T-helper 1 cell (primary cell): ENCODE measurements around the gene MYO18B.

ENCODE experiments used
- DNase-seq, 5 donors: peaks; one replicate each; pipeline ENCODE4 v3.0.0-alpha.2; 2012 to 2020

The MYO18B gene

DNA sequence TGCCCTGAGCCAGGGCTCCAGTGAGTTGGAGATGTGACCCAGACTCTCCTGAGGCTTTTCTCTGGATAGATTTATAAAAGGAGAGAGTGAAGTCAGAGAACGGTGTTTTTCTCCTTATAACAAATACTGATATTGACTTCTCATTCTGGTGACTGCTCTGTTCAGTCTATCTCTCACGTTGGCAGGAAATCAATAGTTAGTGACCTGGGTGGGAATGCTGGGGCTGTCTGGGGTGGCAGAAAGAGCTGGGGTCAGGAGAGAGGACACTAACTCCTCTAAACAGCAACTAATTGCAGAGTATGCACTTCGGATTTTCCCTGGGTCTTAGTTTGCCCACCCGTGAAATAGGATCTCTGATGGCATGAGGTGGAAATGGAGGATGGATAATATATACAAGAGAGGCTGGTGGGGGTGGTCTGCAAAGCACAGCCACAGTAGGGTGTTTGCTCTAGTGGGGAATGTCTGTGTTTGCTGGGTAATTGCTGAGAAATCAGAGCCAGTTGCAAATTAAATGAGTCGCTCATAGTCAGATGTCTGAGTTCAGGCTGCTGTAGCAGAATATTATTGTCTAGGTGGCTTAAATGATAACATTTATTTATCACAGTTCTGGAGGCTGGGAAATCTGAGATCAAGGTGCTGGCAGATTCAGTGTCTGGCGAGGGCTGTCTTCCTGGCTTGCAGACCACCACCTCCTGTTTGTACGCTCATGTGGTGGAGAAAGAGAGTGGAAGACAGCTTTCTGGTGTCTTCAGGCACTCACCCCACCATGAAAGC is 167.8 kb downstream of the MYO18B start:
- DNase-seq = no peak

DNA sequence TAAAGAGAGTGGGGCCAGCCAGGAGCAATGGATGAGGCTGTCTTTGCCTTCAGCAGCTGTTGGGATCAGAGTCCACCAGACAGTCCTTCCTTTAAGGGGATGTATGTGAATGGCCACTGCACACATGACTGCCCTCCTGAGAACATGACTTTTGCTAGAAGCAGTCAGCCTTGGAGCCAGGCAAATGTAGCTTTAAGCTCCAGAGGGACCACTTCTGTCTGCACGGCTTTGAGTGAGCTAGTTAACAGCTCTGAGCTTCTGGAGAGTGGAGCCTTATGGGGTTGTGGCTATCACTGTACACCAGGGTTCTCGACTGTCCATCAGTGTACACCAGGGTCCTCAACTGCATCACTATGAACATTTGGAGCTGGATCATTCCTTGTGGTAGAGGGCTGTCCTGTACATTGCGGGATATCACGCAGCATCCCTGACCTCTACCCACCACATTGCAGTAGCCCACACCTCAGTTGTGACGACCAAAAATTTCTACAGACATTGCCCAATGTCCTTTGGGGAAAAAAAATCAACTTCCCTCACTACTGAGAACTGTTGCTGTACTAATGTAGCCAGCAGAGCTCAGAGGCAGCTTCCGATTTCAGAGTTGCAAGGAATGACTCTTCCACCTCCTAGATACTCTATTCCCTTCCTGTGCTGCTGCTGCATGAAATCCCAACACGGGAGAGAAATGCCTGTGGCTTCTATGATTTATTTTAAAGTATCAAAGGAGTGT is 169.4 kb downstream of the MYO18B start:
- DNase-seq = no peak

DNA sequence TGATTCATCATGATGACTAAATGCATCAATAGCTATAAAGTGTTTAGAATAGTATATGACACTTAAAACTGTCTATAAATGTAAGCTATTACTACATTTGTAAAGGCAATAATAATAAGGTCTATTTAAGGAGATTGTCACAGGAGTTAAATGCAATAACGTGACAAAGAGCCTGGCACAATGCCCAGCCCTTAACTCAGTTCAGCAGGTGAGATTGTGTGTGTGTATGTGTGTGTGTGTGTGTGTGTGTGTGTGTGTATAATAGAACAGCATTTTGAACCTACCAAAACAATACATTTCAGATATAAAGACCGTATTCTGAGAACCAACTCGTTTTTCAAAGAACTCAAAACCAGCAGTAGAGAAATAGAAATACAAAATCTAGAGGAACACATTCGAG is 177.5 kb downstream of the MYO18B start:
- DNase-seq = no peak

DNA sequence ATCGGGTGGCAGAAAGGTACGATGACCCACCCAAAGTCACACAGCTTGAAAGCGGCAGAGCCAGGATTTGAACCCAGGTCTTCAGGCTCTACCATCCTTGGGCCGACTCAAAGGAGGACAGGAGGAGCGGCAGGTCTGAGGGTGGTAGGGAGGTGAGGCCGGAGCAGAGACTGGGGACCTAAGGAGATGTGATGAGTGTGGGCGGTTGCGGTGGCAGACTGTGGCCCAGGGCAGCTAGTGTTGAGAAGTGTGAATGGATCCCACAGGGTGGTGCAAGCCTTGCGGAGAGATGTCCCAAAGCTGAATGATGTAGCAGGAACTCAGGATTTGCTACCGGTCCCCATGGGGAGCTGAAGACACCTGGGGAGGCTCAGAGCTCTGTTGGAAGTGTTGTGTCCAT is 180.2 kb downstream of the MYO18B start:
- DNase-seq = no peak

DNA sequence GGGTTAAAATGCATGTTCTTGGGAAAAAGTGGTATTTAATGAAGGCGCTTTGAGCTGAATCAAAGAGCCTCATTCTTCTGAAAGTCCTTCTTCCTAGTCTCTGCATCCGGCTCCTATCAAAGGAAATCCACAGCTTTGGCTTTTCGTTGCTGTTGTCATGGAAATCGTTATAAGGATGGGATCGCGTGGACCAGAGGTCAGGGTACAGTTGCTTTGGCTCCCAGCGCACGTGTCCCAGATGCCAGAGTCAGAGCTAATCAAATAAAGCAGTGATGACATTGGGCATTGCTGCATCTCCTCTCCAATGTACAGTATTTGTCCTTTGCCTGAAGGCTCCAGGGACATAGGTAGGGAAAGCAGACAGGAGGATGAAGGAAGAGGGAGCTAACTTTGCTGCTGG is 181.9 kb downstream of the MYO18B start:
- no peak for DNase-seq

DNA sequence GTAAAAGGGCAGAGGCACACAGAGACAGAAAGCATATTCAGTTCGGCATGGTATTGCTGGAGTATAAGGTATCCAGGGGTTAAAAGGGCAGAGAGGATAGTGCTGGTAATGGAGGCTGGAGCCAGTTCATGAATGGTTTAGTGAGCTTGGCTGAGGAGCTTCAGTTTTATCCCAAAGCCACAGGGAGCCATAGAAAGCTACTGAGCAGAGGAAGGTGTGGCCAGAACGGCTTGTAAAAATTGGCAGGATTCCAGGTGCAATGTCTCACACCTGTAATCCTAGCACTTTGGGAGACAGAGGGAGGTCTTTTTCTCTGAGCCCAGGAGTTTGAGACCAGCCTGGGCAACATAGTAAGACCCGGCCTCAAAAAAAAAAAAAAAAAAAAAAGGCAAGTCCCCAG is 186.1 kb downstream of the MYO18B start:
- no peak for DNase-seq

DNA sequence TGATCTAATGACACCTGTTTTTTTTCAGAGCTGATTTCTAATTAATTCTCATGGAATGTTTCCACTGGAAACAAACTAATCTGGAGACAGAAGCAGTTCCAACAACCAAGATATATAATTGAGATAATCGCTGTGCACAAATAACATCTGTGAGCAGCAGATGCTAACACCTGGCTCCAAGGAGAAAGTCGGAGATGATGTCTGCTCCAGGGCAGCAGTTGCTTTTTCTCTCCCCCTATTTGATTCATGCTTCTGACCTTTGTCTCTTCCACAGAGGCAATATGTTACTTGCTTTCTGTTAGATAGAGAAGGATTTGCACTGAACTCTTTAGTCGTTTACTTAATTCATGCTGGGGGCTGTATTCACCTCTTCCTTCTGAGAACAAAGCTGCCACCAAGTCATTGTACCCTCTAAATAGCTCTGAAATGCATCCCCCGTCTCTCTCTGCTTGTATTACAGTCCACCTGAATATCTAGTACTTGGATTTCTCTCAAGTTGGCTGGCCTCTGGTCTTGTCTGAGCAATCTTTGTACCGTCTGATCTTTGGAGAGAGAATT is 187.4 kb downstream of the MYO18B start:
- DNase-seq = no peak

DNA sequence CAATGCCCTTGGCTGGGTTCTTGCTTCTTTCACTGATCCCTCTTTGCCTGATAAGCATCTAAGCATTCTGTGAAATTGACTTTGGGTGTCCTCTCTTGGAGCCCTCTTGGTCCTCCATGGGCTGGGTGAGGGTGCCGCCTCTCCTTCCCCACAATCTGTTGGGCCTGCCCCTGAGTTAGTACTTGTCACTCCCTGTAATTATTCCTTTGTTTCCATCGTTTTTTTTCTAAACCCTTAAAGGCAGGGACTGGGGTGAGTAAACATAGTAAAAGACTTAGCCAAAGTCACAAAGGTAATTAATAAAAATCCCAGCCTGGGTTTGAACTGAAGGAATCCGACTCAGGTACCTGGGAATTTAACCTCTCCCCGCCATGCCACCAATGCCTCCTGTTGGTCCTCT is 188.1 kb downstream of the MYO18B start:
- DNase-seq = no peak

DNA sequence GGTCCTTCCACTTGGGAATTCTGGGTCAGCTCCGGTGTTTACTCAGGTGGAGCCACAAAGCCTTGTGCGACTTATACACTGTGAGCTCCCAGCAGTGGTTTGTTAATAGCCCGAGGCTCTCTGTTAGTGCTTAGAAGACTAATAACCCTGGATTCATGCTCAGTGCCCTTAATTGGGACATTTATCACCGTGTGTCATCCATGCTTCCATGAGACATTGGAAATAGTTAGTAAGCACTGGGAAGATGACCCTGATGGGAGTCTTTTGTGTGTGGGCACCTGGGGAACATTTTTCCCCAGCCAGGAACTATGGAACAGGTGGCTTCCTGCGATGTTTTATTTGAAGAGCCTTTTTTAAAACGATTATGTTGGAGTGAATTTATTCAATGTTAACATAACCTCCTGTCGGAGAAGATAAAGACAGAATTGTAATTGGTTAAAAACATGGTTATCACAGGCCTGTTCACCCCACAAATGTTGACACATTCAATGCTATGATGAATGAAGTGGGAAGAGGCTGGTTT is 188.9 kb downstream of the MYO18B start:
- no peak for DNase-seq

DNA sequence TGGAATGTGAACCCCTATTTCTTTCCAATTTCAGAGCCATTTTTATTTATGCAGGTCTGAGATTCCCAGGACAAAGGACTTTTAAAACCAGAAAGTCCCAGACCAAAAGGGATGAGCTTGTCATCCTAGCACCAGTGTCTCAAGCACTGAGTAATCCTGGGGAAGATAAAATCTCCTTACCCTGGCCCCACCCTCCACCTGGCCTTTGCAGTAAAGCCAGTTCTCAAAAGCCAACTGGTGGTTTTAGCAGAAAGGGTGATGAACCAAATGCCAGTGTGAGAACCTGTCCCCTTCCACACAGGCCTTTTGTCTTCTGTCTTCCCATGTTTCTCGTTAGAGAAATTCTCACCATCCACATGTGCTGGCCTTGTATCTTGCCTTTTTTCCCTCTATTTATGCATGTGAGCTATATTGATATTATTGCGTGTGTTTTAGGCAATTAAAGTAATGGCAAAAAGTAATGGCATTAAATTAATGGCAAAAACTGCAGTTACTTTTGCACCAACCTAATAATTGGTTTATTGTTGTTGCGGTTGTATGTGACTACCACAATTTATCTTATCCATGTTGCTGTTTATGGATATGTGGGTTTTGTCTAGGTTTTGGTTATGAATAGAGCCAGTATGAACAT is 191.3 kb downstream of the MYO18B start:
- no peak for DNase-seq

DNA sequence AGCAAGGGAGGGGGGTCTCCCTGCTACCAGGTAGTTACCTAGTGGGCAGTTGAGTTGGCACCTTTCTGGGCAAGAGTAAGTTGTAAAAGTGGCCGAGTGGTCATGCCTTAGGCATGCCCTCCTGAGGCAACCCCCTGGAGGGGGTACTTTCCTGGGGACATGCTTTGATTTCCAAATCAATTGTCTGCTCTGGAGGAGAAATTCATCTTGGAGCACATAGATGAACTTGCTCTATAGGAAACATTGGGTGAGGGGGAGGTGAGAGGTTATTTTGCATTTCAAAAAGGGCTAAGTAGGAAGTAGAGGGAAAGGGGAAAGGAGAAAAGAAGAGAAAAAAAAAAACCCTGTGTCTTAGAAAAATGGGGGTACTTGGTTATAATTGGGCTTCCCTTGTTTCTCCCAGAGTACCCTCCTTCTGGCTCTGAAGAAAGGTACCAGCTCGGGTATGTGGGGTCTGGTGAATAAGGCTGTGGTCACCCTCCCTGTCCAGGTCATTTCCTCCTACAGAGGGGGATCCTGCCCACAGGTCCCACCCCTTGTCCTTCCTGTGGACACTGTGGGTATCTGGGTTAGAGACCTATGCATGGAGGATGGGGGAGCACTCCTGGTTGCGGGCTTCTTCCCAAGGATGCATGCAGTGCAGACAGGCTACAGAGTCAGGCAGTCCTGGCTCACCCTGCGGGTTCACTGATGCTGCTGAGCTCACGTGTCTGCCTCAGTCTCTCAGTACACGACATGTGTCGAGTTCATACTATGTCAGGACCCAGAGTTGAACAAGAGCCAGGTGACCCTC is 193.5 kb downstream of the MYO18B start:
- DNase-seq = no peak

DNA sequence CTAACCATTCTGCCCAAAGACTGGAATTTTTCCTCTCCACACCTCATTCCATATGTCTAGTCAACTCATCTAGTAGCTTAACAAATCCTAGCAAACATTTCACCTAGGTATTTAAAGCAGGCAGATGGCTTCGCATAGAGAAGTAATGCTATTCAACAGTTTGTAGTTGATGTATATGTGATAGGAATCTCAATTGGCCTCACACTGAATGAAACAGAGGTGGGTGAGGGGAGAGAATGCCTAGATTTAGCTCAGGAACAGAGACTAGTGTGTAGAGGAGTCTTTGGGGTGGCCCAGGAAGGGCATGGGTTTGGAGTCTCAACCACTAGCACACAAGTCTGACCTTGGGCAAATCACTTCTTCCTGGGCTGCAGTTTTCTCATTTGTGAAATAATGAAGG is 196.2 kb downstream of the MYO18B start:
- DNase-seq = no peak

DNA sequence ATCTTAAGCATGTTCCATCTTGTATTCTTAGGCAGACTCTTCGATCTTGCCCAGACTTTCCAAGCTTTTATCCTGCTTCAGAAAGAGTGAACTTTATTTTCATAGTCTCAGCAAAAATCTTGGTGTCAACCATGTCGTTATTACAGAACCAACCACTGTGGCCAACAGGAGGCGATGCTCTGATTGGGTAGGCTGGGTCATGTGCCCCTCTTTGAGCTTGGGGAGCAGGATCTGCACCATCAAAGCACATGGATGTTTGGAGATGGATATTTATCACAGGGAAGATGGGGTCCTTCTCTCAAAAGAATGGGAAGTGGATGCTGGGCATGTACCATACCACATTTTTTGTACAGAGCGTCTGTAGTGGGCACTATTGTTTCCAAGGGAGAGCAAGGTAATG is 197.4 kb downstream of the MYO18B start:
- no peak for DNase-seq

DNA sequence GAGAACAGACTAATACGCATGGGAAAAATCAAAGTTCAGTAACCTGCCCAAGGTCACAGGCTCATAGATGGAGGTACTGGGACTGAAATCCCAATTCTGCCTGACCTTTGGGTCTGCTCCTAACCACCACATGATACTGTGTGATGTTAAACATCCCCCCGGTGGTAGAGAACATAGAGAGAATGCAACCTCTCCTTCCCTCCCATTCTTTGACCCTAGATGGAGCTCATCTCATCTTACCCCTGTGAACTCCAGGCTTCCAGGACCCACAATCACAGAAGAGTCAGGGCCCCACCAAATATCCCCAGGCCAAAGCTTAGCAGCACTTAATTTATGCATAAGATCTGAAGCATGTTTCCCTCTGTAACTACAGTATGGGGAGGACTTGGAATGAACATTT is 198.5 kb downstream of the MYO18B start:
- DNase-seq = no peak

DNA sequence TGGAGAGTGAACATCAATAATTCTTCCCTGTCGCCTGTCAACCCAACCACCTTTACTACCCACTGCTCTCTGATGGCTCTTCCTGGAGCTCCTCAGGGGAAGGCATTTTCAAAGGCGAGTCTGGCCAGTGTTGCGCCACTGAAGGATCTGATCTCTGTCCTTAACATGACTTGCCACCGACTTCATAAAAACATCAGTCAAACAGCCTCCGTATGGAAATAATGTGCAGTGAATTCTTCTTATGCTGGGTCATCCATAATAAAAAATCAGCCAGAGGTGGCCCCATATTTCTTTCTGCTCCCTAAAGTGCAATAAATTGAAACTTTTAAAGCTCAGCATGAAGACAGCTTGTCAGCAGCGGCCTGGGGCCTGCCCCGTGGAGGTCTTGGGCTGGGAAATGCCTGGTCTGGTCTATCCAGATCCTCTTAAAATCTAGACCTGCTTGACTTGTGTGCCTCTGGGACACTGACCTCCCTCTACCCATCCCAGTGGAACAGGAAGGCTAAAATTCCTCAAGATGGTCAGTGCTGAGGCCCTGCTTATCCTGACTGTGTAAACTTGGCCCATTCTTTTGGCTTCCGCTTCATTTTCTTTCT is 199.5 kb downstream of the MYO18B start:
- DNase-seq = no peak

DNA sequence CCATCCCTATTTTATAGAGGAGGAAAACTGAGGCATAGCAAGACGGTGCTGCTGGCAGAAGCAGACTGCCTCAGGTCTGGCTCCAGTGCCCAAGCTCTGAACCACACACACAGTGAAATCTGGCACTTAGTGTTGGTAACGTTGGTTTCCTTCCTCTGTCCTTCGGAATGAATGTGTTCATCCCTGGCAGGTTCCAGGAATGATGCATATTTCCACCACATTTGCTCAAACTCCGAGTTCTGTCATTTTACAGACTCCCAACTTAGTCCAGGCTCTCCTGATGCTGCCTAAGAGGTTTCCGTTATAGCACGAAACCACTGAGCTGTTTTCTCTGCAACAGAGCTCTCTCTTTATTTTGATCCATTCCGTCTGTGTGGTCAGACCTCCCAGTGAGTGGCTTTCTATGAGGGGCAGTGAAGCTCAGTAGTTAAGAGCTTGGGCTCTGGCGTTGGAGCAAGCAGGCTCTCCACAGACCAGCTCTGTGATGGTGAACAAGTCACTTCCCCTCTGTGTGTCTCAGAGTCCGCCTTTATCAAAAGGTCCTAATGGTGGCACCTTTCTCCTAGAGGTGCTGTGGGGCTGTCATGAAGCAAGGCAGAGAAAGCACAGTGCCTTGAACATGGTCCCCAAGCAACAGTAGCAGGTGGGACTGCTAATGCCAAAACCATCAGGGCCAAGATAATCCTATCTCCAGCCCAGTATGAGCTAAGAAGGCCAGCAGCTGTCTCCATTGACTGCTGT is 200.3 kb downstream of the MYO18B start:
- no peak for DNase-seq

DNA sequence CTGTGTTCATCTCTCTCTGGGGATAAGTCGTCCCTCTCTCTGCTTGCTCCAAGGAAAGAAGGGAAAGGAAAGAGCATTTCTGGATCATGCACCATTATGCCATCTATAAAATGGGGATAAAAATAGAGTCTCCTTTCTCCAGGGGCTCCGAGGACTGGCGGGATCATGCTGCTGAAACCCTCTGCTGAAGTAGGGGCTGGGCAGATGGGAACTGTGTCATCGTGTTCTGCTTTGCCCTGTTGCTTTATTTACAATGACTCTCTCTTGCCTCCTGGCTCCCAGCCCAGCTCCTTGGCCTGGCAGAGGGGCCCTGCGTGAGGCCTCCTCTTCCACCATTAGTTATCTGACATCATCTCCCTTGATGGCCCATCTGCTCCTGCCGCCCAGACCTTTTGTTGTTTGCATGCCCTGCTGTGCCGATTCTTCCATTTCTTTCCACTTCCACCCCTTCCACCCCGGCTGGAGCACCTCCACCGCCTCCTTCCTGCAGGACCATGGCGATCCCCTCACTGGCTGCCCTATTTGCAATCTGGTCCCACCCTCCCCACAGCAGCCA is 200.9 kb downstream of the MYO18B start:
- DNase-seq = no peak

DNA sequence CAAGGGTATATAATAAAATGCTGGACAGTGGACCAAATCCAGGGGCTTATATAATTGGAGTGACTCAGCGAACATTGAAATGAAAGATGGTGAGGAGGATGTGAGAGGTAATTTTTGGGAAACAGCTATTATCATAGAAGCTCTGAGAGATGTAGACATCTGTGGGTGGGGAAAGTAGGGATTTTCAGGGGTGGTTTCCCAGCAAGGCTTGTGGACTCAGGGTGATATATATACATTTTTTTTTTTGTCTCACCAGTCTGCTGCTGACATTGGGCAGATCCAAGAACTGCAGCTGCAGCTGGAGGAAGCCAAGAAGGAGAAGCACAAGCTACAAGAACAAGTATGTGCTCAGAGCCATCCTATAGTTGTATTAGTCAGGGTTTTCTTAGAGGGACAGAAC is 208.1 kb downstream of the MYO18B start:
- DNase-seq = no peak

DNA sequence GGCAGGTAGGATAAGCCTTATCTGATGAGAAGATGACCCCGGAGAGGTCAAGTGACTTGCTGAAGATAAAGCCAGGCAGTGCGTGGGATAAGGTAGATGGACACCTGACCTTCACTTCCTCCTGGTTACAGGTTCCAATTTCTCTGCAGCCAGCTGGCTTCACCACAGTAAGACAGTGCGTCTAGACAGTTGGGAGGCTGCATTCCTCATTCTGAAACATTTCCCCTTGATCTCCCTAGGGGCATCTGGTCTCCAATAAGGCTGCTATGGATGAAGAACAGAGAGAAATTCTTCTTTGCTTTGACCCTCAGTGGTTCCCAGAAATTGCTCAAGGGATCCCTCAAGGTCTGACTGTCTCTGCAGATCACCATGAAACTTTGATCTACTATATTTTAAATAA is 211.3 kb downstream of the MYO18B start:
- DNase-seq = no peak

DNA sequence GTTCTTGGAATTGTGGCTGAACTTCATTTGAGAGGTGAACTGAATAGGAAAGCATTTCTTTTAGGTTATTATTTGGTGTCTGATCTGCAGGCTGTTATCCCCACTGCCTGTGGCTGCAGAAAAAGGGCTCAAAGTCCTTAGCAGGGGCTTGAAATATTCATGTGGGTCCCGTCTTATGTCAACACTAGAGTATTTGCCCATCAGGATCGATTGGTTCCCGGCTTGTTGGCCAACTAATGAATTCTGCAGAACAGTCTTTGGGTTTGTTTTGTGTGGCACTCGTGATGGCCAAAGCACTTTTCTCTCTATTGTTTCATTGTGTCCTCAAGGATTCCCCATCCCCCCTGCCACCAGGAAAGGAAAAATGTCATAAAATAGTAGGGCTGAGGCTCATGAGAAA is 211.9 kb downstream of the MYO18B start:
- no peak for DNase-seq

DNA sequence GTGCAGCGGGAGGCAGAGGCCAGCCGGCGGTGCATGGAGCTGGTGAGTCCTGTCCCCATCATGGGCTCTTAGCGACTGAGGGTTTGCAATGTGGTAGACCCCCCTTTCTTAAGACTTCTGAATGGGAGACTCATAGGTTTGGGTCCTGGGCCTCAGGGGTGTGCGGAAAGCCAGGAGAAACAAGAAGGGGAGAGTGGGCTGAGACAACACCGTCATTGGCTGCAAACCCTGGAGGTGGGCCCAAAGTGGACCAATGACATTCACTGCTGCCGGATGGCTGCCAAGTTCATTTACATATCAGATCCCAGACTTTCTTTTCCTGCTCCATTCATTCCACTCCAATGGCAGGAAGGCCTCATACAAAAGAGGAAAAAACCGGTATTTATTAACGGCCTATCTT is 213.3 kb downstream of the MYO18B start:
- DNase-seq = no peak
